Calu3 (cell line): ENCODE measurements around the gene GTF2H4. TPM values are rescaled to one million over a fixed set of nuclear protein-coding genes. Genes with fewer than 3 reads are reported as not detected.

Experiments
- BruUV-seq: library from RNA; stranded (reverse); fragments of 400-500 nt; replicated peaks from 2 replicates; lab custom pipeline; 2021; lab: Mats Ljungman, UMichigan
- CTCF ChIA-PET: fragments of 300-600 bp; sonication (Branson Sonifier 250); formaldehyde crosslinking; loops from one replicate; lab custom pipeline; 2022; ENCODE audit warnings: antibody characterized with exemption; lab: Charles Lee
- DNase-seq: peaks from one replicate; pipeline ENCODE4 v3.0.0; 2022
- H3K27ac Mint-ChIP-seq: one replicate; pipeline ENCODE4 v1.8.0; 2022; ENCODE audit warnings: mixed read lengths; ENCODE audit not compliant: unreplicated experiment
- H3K27me3 Mint-ChIP-seq: one replicate; pipeline ENCODE4 v1.8.0; 2022; ENCODE audit warnings: mixed read lengths; ENCODE audit not compliant: unreplicated experiment
- H3K36me3 Mint-ChIP-seq: one replicate; pipeline ENCODE4 v1.8.0; 2022; ENCODE audit warnings: mild to moderate bottlenecking, moderate library complexity, mixed read lengths; ENCODE audit not compliant: insufficient read depth, unreplicated experiment
- H3K4me1 Mint-ChIP-seq: one replicate; pipeline ENCODE4 v1.8.0; 2022; ENCODE audit warnings: mild to moderate bottlenecking, low read depth, mixed read lengths; ENCODE audit not compliant: unreplicated experiment
- H3K4me3 Mint-ChIP-seq: one replicate; pipeline ENCODE4 v1.8.0; 2022; ENCODE audit warnings: mild to moderate bottlenecking, low read depth, moderate library complexity, mixed read lengths; ENCODE audit not compliant: unreplicated experiment
- H3K9me3 Mint-ChIP-seq: one replicate; pipeline ENCODE4 v1.8.0; 2022; ENCODE audit warnings: low read depth, mixed read lengths; ENCODE audit not compliant: unreplicated experiment
- CTCF ChIP-seq: fragments of 200-600 bp; IDR thresholded peaks from one replicate; pipeline ENCODE4 v1.8.0; 2022; ENCODE audit warnings: antibody characterized with exemption; ENCODE audit not compliant: unreplicated experiment
- intact Hi-C: fragments of 100-400 bp; cut with micrococcal nuclease; formaldehyde crosslinking; loops from one replicate; pipeline ENCODE4 v1.10.0; 2022; ENCODE audit not compliant: unreplicated experiment
- total RNA-seq: library from RNA; stranded (reverse); gene quantifications from 2 replicates; pipeline ENCODE4 v1.2.3, GENCODE V29; 2022

Gene GTF2H4
- total RNA-seq, 1 experiment from 2014 or later, result 80.0 TPM

DNA sequence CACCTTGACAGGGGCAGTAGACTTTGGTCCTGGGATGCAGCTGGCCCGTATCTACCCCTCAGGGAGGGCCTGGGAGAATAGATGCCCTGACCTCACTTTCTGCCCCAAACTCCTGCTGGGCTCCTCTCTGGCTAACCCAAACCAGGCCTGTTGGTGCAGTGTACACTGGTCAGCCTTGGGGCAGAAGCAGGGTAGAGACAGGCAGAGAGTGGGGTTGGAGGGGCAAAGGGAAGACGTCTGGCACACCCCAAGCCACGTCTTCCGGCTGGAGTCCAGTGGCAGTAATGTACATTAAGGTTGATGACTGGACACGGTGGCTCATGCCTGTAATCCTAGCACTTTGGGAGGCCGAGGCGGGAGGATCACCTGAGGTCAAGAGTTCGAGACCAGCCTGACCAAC, 14.3 kb upstream of the GTF2H4 start:
- no TSS peak for BruUV-seq
- H3K27me3 Mint-ChIP-seq, result no peaks in the 10 kb centered on the region
- peaks cover 9% of the 10 kb centered on the region for H3K4me1 Mint-ChIP-seq
- no peak overlapping the region for H3K4me3 Mint-ChIP-seq
- no peak for DNase-seq
- peaks cover 82% of the 10 kb centered on the region for H3K36me3 Mint-ChIP-seq
- TF ChIP-seq CTCF, result no peak
- CTCF ChIA-PET, result no interaction called here
- H3K27ac Mint-ChIP-seq, result no peak overlapping the region
- no peaks in the 10 kb centered on the region for H3K9me3 Mint-ChIP-seq
- intact Hi-C loops, result no loop called here

DNA sequence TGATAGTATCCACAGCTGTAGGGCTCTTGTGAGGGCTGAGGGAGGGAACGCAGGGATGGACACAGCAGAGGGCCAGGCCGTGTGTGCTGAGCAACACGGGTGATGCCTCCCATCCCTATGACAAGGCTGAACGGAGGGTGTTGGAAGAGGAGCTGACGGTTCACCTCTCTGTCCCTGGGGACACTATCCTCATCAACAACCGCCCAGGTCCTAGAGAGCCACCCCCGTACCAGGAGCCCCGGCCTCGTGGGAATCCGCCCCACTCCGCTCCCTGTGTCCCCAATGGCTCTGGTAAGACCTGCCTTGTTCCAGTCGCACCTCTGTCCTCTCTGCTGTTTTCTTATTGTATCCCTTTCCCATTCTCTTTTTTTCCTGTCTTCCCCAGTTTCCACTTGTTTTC, 13.6 kb upstream of the GTF2H4 start:
- BruUV-seq, result no TSS peak
- Mint-ChIP-seq H3K36me3 (peaks cover 80% of the 10 kb centered on the region), H3K27ac (peak overlapping the region; percentile 1), H3K4me1 (peaks cover 9% of the 10 kb centered on the region), H3K27me3 (no peaks in the 10 kb centered on the region), H3K9me3 (no peaks in the 10 kb centered on the region), H3K4me3 (no peak overlapping the region)
- DNase-seq, result no peak
- intact Hi-C loops, result no loop called here
- TF ChIP-seq CTCF, result no peak
- CTCF ChIA-PET, result no interaction called here

GRCh38 chr6:30894935-30895334, 13.1 kb upstream of the GTF2H4 start:
- peaks cover 6% of the 10 kb centered on the region for H3K4me1 Mint-ChIP-seq
- H3K27me3 Mint-ChIP-seq, result no peaks in the 10 kb centered on the region
- H3K4me3 Mint-ChIP-seq, result no peak overlapping the region
- no peak for TF ChIP-seq CTCF
- CTCF ChIA-PET, result interaction anchor here (0.6 kb wide), 1 partner anchor 231 kb away, joined by 3 read pairs; no protein-coding TSS in a partner anchor
- H3K9me3 Mint-ChIP-seq, result no peaks in the 10 kb centered on the region
- peaks cover 80% of the 10 kb centered on the region for H3K36me3 Mint-ChIP-seq
- BruUV-seq, result no TSS peak
- no peak for DNase-seq
- peak overlapping the region; percentile 1 for H3K27ac Mint-ChIP-seq
- intact Hi-C loops, result no loop called here

DNA sequence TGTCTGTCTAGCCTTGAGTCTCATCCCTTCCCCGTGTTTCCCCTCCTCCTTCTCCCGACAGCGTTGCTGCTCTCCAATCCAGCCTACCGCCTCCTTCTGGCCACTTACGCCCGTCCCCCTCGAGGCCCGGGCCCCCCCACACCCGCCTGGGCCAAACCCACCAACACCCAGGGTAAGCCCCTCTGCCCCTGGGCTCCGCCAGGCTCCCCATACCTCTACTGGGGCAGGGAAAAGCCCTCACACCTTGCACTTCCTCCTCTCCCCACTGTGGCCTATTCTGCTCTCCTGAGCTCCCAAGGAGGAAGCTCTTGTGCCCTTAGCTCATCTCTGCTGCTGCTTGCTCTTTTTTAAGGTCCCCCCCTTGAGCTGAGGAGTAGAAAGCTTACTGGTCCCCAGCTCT, 12.7 kb upstream of the GTF2H4 start:
- no peak for DNase-seq
- no peak for TF ChIP-seq CTCF
- peak overlapping the region; percentile 1 for H3K27ac Mint-ChIP-seq
- peaks cover 80% of the 10 kb centered on the region for H3K36me3 Mint-ChIP-seq
- no peaks in the 10 kb centered on the region for H3K9me3 Mint-ChIP-seq
- CTCF ChIA-PET, result interaction anchor here (0.6 to 1.3 kb wide), 3 partner anchors 75 to 231 kb away, joined by 3 read pairs; no protein-coding TSS in a partner anchor
- peaks cover 2% of the 10 kb centered on the region for H3K4me1 Mint-ChIP-seq
- intact Hi-C loops, result no loop called here
- no TSS peak for BruUV-seq
- no peaks in the 10 kb centered on the region for H3K27me3 Mint-ChIP-seq
- no peak overlapping the region for H3K4me3 Mint-ChIP-seq
